Type B pancreatic cell (in vitro differentiated cells): ENCODE results near the gene PACSIN3. TPM values are rescaled to one million over a fixed set of nuclear protein-coding genes. Genes with fewer than 3 reads are reported as not detected.
"Not testable (repeated sequence)": the region's sequence is repeated elsewhere in the genome, so short reads cannot be mapped to it uniquely, and the experiment has no call there.

Source experiments
- DNase-seq: peaks from one replicate; pipeline ENCODE4 v3.0.0; 2021; ENCODE audit warnings: mixed read lengths; ENCODE audit not compliant: unreplicated experiment; ENCODE audit errors: extremely low spot score
- H3K27ac Mint-ChIP-seq: 2 replicates; pipeline ENCODE4 v1.8.0; 2021; ENCODE audit warnings: mild to moderate bottlenecking, mixed read lengths
- H3K27me3 Mint-ChIP-seq: 2 replicates; pipeline ENCODE4 v1.8.0; 2021; ENCODE audit warnings: mixed read lengths
- H3K36me3 Mint-ChIP-seq: 2 replicates; pipeline ENCODE4 v1.8.0; 2021; ENCODE audit warnings: mixed read lengths
- H3K4me1 Mint-ChIP-seq: one replicate; pipeline ENCODE4 v1.8.0; 2021; ENCODE audit warnings: mixed read lengths; ENCODE audit not compliant: unreplicated experiment
- H3K4me3 Mint-ChIP-seq: 2 replicates; pipeline ENCODE4 v1.8.0; 2021; ENCODE audit warnings: mild to moderate bottlenecking, mixed read lengths
- H3K9me3 Mint-ChIP-seq: 2 replicates; pipeline ENCODE4 v1.8.0; 2021; ENCODE audit warnings: mixed read lengths
- total RNA-seq: library from RNA; stranded (reverse); gene quantifications from 2 replicates; pipeline ENCODE4 v1.2.1, GENCODE V29; 2021; ENCODE audit warnings: low replicate concordance
- TF ChIP-seq, protein P1 (sequence below): fragments of 200-600 bp; sonication (generic); conservative IDR thresholded peaks from 2 replicates; pipeline ENCODE4 v1.5.0; 2021; ENCODE audit warnings: antibody characterized with exemption, mild to moderate bottlenecking

Gene PACSIN3
- total RNA-seq, 1 donor from 2014 or later: 52.5 TPM

DNA sequence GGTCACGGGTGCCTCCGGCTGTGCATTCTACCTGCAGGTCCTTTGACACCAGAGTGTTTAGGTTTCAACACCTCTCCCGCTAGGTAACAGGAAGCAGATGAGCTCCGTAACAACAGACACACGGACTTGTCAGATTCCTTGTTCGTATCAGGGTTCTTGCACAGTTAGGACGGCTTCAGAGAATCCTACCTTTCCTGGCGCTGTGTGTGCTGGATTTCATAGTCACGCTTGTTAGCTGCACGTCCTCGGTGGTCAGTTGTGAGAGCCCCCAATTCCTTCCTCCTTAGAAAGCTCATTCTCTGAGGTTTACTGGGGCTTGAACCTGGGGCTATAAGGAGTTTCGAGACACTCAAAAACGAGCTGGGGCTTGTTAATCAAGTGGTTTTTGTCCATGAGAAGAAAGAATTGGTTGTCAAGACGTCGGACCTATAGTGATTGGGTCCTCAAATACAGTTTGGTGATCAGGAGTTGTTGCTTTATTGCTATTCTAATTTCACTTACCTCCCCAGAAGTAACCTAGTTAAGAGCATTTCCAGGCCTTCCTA is 29.2 kb upstream of the PACSIN3 start:
- TF ChIP-seq, protein P1, sequence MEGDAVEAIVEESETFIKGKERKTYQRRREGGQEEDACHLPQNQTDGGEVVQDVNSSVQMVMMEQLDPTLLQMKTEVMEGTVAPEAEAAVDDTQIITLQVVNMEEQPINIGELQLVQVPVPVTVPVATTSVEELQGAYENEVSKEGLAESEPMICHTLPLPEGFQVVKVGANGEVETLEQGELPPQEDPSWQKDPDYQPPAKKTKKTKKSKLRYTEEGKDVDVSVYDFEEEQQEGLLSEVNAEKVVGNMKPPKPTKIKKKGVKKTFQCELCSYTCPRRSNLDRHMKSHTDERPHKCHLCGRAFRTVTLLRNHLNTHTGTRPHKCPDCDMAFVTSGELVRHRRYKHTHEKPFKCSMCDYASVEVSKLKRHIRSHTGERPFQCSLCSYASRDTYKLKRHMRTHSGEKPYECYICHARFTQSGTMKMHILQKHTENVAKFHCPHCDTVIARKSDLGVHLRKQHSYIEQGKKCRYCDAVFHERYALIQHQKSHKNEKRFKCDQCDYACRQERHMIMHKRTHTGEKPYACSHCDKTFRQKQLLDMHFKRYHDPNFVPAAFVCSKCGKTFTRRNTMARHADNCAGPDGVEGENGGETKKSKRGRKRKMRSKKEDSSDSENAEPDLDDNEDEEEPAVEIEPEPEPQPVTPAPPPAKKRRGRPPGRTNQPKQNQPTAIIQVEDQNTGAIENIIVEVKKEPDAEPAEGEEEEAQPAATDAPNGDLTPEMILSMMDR: no peak
- Mint-ChIP-seq H3K9me3 (no peaks in the 10 kb centered on the region), H3K4me1 (peaks cover 30% of the 10 kb centered on the region), H3K27ac (peak overlapping the region; percentile 96), H3K27me3 (no peaks in the 10 kb centered on the region), H3K4me3 (peak overlapping the region; percentile 98), H3K36me3 (peaks cover 13% of the 10 kb centered on the region)
- no peak for DNase-seq

DNA sequence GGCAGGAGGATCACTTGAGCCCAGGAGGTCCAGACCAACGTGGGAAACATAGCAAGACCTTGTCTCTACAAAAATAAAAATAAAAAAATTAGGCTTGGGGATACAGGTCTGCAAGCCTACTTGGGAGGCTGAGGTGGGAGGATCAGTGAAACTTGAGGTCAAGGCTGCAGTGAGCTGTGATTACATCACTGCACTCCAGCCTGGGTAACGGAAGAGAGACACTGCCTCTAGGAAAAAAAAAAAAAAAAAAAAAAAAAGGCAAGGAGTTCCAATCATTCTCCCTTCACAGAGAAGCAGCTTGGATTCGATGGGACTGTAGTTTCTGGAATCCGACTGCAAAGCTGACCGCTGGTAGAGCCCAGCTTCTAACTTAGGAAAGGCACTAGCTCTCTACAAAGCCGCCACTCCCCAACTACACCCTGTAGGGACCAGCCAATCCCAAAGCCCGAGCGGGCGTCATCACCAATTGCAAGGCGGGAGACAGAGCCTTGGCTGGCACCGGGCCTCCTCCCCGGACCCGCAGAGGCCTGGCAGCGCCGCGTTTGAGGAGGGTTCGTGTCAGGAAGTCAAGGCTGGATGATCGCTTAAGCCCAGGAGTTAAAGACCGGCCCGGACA is 27.8 kb upstream of the PACSIN3 start:
- Mint-ChIP-seq H3K9me3 (no peaks in the 10 kb centered on the region), H3K4me1 (peaks cover 24% of the 10 kb centered on the region), H3K27ac (peak overlapping the region; percentile 94), H3K4me3 (peak overlapping the region; percentile 92), H3K36me3 (peaks cover 13% of the 10 kb centered on the region), H3K27me3 (no peaks in the 10 kb centered on the region)
- TF ChIP-seq, protein P1: no peak
- DNase-seq: no peak

DNA sequence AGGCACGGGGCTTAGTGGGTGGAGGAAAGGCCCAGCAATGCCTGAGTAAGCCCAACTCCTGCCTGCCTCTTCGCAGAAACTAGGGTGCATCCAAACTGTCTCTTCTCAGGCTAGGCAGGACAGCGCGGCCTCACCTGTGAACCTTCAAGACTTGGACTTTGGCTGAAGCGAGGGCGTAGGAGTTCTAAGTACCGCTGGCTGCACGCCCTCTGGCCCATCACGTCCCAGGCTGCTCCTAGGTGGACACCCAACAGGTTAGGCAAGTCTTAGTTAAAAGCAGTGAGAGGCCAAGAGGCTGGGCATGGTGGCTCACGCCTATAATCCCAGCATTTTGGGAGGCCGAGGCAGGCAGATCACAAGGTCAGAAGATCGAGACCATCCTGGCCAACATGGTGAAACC is 26.7 kb upstream of the PACSIN3 start:
- Mint-ChIP-seq H3K4me1 (peaks cover 17% of the 10 kb centered on the region), H3K4me3 (no peak overlapping the region), H3K27me3 (no peaks in the 10 kb centered on the region), H3K9me3 (no peaks in the 10 kb centered on the region), H3K27ac (no peak overlapping the region), H3K36me3 (peaks cover 7% of the 10 kb centered on the region)
- TF ChIP-seq, protein P1: no peak
- DNase-seq: no peak

DNA sequence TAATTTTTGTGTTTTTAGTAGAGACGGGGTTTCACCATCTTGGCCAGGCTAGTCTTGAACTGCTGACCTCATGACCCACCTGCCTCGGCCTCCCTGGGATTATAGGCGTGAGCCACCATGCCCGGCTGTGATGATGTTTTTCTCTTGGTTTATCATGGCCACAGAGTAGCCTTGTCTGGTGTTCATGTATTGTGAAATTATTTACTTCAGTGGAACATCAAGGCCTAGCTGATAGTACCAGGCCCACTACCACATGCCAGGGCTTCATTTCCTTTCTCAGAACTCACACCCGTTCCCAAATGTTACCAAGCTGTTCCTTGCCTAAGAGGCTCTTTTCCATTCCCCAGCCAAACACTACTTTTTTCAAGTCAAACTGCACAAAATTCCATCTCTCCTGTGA is 22.4 kb upstream of the PACSIN3 start:
- no peaks in the 10 kb centered on the region for H3K36me3 Mint-ChIP-seq
- TF ChIP-seq, protein P1: no peak
- H3K4me1 Mint-ChIP-seq: peaks cover 5% of the 10 kb centered on the region
- no peaks in the 10 kb centered on the region for H3K27me3 Mint-ChIP-seq
- no peak overlapping the region for H3K27ac Mint-ChIP-seq
- H3K4me3 Mint-ChIP-seq: no peak overlapping the region
- no peaks in the 10 kb centered on the region for H3K9me3 Mint-ChIP-seq
- no peak for DNase-seq

DNA sequence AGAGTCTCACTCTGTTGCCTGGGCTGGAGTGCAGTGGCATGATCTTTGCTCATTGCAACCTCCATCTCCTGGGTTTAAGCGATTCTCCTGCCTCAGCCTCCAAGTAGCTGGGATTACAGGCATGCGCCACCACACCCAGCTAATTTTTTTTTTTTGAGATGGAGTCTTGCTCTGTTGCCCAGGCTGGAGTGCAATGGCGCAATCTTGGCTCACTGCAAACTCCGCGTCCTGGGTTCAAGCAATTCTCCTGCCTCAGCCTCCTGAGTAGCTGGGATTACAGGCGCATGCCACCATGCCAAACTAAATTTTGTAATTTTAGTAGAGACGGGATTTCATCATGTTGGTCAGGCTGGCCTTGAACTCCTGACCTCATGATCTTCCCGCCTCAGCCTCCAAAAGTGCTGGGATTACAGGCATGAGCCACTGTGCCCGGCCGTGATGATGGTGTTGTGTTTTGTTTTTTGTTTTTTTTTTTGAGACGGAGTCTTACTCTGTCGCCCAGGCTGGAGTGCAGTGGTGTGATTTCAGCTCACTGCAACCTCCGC is 21.8 kb upstream of the PACSIN3 start:
- H3K9me3 Mint-ChIP-seq, DNase-seq, H3K4me3 Mint-ChIP-seq, H3K27ac Mint-ChIP-seq, H3K36me3 Mint-ChIP-seq, H3K27me3 Mint-ChIP-seq, H3K4me1 Mint-ChIP-seq: not testable (repeated sequence)

DNA sequence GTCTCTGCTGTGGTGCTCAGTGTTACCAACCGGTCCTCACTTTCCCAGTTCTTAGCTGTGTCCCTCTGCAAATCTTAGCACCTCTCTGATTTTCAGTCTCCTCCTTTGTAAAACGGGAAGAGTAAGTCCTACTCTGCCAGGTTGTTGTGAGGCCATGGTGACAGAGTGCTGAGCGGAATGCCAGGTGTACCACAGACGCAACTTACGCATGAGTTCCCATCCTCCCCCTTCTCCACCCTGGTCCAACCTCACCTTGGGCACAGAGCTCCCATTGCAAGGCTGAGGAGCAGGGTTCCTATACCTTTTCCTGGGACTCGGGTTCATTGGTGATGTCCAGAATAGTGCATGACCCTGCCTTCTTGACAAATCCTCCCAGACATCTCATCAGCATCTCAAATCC is 21.2 kb upstream of the PACSIN3 start:
- no peak overlapping the region for H3K4me3 Mint-ChIP-seq
- no peaks in the 10 kb centered on the region for H3K27me3 Mint-ChIP-seq
- H3K27ac Mint-ChIP-seq: no peak overlapping the region
- no peaks in the 10 kb centered on the region for H3K36me3 Mint-ChIP-seq
- TF ChIP-seq, protein P1: no peak
- H3K4me1 Mint-ChIP-seq: peaks cover 5% of the 10 kb centered on the region
- H3K9me3 Mint-ChIP-seq: no peaks in the 10 kb centered on the region
- DNase-seq: no peak

DNA sequence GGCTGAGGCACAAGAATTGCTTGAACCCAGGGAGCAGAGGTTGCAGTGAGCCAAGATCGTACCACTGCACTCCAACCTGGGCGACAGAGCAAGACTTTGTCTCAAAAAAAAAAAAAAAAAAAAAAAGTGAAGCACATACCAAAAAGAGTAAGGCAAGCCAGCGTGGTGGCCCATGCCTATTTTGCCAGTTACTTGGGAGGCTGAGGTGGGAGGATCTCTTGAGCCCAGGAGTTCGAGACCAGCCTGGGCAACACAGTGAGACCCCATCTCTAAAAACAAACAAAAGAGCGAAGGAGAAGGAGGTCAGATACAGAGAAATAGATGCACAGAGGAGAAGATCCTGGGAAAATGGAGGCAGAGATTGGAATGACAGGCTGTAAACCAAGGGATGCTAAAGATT is 20.3 kb upstream of the PACSIN3 start:
- not testable (repeated sequence) for DNase-seq, H3K27me3 Mint-ChIP-seq, H3K4me3 Mint-ChIP-seq, H3K9me3 Mint-ChIP-seq, H3K4me1 Mint-ChIP-seq, H3K36me3 Mint-ChIP-seq, H3K27ac Mint-ChIP-seq
